Thyroid gland (tissue), 4 donors: ENCODE results near the gene NIPAL3. TPM values are rescaled to one million over a fixed set of nuclear protein-coding genes. Genes with fewer than 3 reads are reported as not detected.
A peak's percentile ranks its signal among the peaks of the same experiment; 100 is the strongest.

Experiments
- DNase-seq, 2 donors: peaks; one replicate each; pipeline ENCODE4 v3.0.0-alpha.2; 2019
- H3K27ac ChIP-seq, 3 donors: fragments of 200-600 bp; sonication (generic); 1 replicate in 2 of 3; 2 replicates in 1 of 3; pipeline ENCODE4 v1.5.1; 2016 to 2019; ENCODE audit warnings: mild to moderate bottlenecking in 1 of 3, moderate library complexity in 1 of 3
- H3K27me3 ChIP-seq: fragments of 200-600 bp; sonication (generic); one replicate; pipeline ENCODE4 v1.5.1; 2019
- H3K36me3 ChIP-seq, 2 donors: fragments of 200-600 bp; sonication (generic); one replicate each; pipeline ENCODE4 v1.5.1; 2016 to 2019
- H3K4me1 ChIP-seq, 2 donors: fragments of 200-600 bp; sonication (generic); one replicate each; pipeline ENCODE4 v1.5.1; 2017 to 2019
- H3K4me3 ChIP-seq, 3 donors: fragments of 200-600 bp; sonication (generic); replicated peaks in 1 of 3; 1 replicate in 2 of 3; 2 replicates in 1 of 3; pipeline ENCODE4 v1.5.1; 2016; ENCODE audit warnings: mild to moderate bottlenecking in 1 of 3
- H3K9me3 ChIP-seq: fragments of 200-600 bp; sonication (generic); one replicate; pipeline ENCODE4 v1.5.1; 2017
- CTCF ChIP-seq, 6 experiments: fragments of 200-600 bp in 3 of 6; fragments of 450-650 bp in 3 of 6; sonication (generic) in 3 of 6; IDR thresholded peaks; one replicate each; pipeline ENCODE4 v1.5.1; 2016 to 2019; ENCODE audit warnings: antibody characterized with exemption in 6 of 6, mild to moderate bottlenecking in 2 of 6, inconsistent platforms in 1 of 6, moderate library complexity in 1 of 6
- POLR2A ChIP-seq, 2 donors: fragments of 450-650 bp; IDR thresholded peaks; one replicate each; pipeline ENCODE4 v1.6.1; 2017; ENCODE audit warnings: antibody characterized with exemption in 2 of 2, mild to moderate bottlenecking in 2 of 2, moderate library complexity in 1 of 2
- WGBS, 2 donors: methylation state at CpG; one replicate each; pipeline ENCODE4 v1.1.5; 2017; 5-methylcytosine and 5-hydroxymethylcytosine counted together
- intact Hi-C: fragments of 100-400 bp; cut with DNase I; formaldehyde crosslinking; loops from one replicate; pipeline ENCODE4 v1.15.1; 2023
- total RNA-seq, 4 donors: library from RNA; depleted of rRNA; stranded (reverse); fragments of >200 nt; gene quantifications; one replicate each; pipeline ENCODE4 v1.2.3, GENCODE V29; 2016

NIPAL3 gene
- total RNA-seq: 100 to 1,000 TPM in 3 of 4 donors, 10 to 100 TPM in 1; 71.2 to 145 (median 121) TPM

DNA sequence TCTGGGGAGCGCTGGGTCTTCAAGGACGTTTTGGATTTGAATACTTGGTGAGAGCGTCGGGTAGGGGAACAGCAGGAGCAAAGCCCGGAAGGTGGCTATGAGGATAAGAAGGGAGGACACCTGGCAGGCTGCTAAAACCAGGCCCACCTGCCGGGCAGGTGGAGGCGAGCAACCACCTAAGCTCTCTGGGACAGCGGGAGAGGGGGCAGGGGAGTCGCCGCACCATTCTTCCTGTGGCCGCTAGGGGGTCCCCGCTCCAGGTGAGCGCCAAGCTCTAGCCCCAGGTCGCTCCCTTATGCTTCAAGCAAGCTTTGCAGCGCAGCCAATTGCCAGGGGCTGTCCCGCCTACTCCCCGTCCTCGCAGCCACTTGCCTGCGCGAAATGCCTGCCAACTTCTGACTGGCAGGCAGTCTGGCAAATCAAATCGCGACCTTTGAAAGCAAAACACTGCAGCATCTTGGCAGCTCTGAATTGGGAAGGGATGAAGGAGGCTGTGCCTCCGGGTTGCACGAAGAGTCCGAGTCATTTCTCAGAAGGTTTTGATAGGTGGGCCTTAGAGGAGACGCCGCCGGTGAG lies at the start of gene NIPAL3:
TSS of gene NIPAL3 (plus strand) at position 469 of the 576 bp plus-strand sequence. CDS start 3,746 bp downstream, outside the sequence.
- TF ChIP-seq POLR2A (IDR thresholded peaks at IDR 0.05) (peak in 1 of 2 donors; percentile 73), CTCF (IDR thresholded peaks at IDR 0.05) (peak; percentile 85 to 98 (median 94))
- 4 to 7% methylated on average over 15 to 23 of the region's 28 CpGs for WGBS, 2 donors
- H3K4me1 ChIP-seq: peaks cover 30 to 43% of the 10 kb centered on the region in 2 donors

GRCh38 chr1:24366707-24367106 lies 48.9 kb upstream of the NIPAL3 start:
- DNase-seq: no peak
- WGBS, 2 donors: 92 to 96% methylated on average over 9 of the region's 9 CpGs
- Histone ChIP-seq H3K27ac (no peak overlapping the region), H3K4me3 (no peak overlapping the region), H3K27me3 (no peaks in the 10 kb centered on the region), H3K4me1 (peaks cover 0 to 6% of the 10 kb centered on the region in 2 donors), H3K36me3 (no peaks in the 10 kb centered on the region), H3K9me3 (no peaks in the 10 kb centered on the region)
- TF ChIP-seq CTCF (IDR thresholded peaks at IDR 0.05) (no peak), POLR2A (IDR thresholded peaks at IDR 0.05) (no peak)
- intact Hi-C loops: no loop called here

More for the DNA sequence above, at the start of gene NIPAL3:
- Histone ChIP-seq H3K27me3 (no peaks in the 10 kb centered on the region), H3K9me3 (no peaks in the 10 kb centered on the region), H3K4me3 (peak within 1 kb of the TSS; percentile 40 to 55 (median 47)), H3K27ac (peak within 1 kb of the TSS; percentile 52 to 81 (median 69)), H3K36me3 (peaks cover 3 to 4% of the 10 kb centered on the region in 2 donors)
- DNase-seq: peak; percentile 99
- intact Hi-C loops: loop anchor here (10.0 kb wide), 1 partner anchor 219 kb away; no protein-coding TSS in a partner anchor

DNA sequence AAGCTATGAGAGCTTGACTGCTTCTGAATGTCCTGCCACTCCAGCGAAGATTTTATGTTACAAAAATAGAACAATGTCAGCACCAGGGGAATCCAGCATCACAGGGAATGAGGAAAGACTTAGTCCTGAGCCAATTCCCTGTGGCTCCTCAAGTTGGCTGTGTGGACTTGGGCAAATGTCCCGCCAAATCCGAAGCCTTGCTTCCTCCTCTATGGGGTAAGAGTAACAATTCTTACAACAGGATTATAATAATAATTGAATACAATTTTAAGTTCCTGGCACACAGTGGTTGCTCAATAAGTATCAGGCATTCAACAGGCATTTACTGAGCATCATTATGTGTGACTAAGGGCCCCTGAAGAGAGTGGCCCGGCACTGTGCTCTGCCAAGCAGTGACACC lies 46.4 kb upstream of the NIPAL3 start:
- TF ChIP-seq POLR2A (IDR thresholded peaks at IDR 0.05) (no peak), CTCF (IDR thresholded peaks at IDR 0.05) (no peak)
- DNase-seq: peak in 1 of 2 donors; percentile 5
- Histone ChIP-seq H3K36me3 (no peaks in the 10 kb centered on the region), H3K4me1 (no peaks in the 10 kb centered on the region), H3K4me3 (no peak overlapping the region), H3K27me3 (no peaks in the 10 kb centered on the region), H3K9me3 (no peaks in the 10 kb centered on the region), H3K27ac (no peak overlapping the region)
- intact Hi-C loops: no loop called here
- 82 to 91% methylated on average over 4 of the region's 4 CpGs for WGBS, 2 donors

- DNase-seq: no peak
- Histone ChIP-seq H3K4me1 (no peaks in the 10 kb centered on the region), H3K27me3 (no peaks in the 10 kb centered on the region), H3K27ac (no peak overlapping the region), H3K4me3 (no peak overlapping the region), H3K9me3 (no peaks in the 10 kb centered on the region), H3K36me3 (no peaks in the 10 kb centered on the region)
- 92 to 94% methylated on average over 4 of the region's 4 CpGs for WGBS, 2 donors
- TF ChIP-seq POLR2A (IDR thresholded peaks at IDR 0.05): no peak
- TF ChIP-seq CTCF (IDR thresholded peaks at IDR 0.05): no peak
- intact Hi-C loops: no loop called here
Observed at GRCh38 chr1:24369801-24370200, 45.8 kb upstream of the NIPAL3 start.

- no peaks in the 10 kb centered on the region for H3K4me1 ChIP-seq
- H3K4me3 ChIP-seq: no peak overlapping the region
- H3K9me3 ChIP-seq: no peaks in the 10 kb centered on the region
- DNase-seq: no peak
- H3K27ac ChIP-seq: no peak overlapping the region
- H3K36me3 ChIP-seq: no peaks in the 10 kb centered on the region
- intact Hi-C loops: no loop called here
- 87 to 89% methylated on average over 7 of the region's 7 CpGs for WGBS, 2 donors
- H3K27me3 ChIP-seq: no peaks in the 10 kb centered on the region
- TF ChIP-seq POLR2A (IDR thresholded peaks at IDR 0.05): no peak
- no peak for TF ChIP-seq CTCF (IDR thresholded peaks at IDR 0.05)
Observed at GRCh38 chr1:24373044-24373443, 42.6 kb upstream of the NIPAL3 start.
